ENCODE data around the gene KRT77. TPM values are rescaled to one million over a fixed set of nuclear protein-coding genes. Genes with fewer than 3 reads are reported as not detected.

Gene KRT77
- total and polyA plus RNA-seq, 7 donors: 0.01 TPM; not detected in 6

DNA sequence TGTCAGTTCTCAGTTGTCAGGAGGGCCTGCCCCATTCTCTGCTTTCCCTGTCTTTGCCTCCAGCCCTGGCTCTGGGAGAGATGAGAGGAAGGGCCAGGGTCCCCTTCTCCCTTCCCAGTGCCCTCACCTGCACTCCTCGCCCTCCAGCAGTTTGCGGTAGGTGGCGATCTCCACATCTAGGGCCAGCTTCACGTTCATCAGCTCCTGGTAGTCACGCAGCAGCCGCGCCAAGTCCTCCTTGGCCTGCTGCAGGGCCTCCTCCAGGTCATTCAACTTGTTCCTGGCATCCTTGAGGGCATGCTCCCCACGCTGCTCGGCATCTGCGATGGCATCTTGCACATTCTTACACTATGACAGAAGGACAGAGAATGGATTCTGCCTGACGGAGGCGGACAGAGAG lies 56.7 kb downstream of the KRT77 start:
- TF ChIP-seq POLR2A (IDR thresholded peaks at IDR 0.05) (no peak), POLR2AphosphoS5 (IDR thresholded peaks at IDR 0.05) (no peak), EP300 (IDR thresholded peaks at IDR 0.05) (no peak)
- TF ChIP-seq, protein P1, sequence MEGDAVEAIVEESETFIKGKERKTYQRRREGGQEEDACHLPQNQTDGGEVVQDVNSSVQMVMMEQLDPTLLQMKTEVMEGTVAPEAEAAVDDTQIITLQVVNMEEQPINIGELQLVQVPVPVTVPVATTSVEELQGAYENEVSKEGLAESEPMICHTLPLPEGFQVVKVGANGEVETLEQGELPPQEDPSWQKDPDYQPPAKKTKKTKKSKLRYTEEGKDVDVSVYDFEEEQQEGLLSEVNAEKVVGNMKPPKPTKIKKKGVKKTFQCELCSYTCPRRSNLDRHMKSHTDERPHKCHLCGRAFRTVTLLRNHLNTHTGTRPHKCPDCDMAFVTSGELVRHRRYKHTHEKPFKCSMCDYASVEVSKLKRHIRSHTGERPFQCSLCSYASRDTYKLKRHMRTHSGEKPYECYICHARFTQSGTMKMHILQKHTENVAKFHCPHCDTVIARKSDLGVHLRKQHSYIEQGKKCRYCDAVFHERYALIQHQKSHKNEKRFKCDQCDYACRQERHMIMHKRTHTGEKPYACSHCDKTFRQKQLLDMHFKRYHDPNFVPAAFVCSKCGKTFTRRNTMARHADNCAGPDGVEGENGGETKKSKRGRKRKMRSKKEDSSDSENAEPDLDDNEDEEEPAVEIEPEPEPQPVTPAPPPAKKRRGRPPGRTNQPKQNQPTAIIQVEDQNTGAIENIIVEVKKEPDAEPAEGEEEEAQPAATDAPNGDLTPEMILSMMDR (IDR thresholded peaks at IDR 0.05): no peak
- Histone ChIP-seq H3K4me3 (no peak overlapping the region), H3K27ac (no peak overlapping the region), H3K9me3 (no peaks in the 10 kb centered on the region), H3K4me1 (peaks cover 0 to 14% (median 12%) of the 10 kb centered on the region in 4 donors), H3K27me3 (peaks cover 0 to 5% (median 0%) of the 10 kb centered on the region in 3 donors), H3K36me3 (no peaks in the 10 kb centered on the region)
- no peak for DNase-seq
- intact Hi-C loops (cut with DNase I): no loop called here
- WGBS, 2 donors: 92% methylated on average over 12 of the region's 12 CpGs

DNA sequence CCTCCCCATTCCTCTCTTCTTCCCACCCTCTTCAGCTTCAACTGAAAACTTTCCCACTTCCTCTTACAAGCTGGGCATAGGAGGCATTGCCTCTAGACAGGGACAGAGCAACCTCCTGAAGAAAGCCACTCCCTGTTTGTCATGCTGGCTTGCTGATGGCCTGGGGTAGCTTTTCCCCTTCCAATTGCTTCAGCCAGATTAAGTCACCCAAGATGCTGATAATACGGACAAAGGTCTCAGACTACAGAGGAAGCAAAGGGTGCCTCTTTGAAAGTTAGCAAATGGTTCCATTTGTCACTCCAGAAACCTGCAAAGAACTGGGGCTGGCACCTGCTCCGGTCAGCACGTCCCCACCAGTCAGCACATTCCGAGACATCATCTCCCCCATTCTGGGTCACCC lies 57.3 kb downstream of the KRT77 start:
- H3K4me1 ChIP-seq: peaks cover 0 to 10% (median 8%) of the 10 kb centered on the region in 4 donors
- WGBS, 2 donors: 78 to 79% methylated on average over 4 of the region's 4 CpGs
- no peak overlapping the region for H3K27ac ChIP-seq
- no peak overlapping the region for H3K4me3 ChIP-seq
- no peaks in the 10 kb centered on the region for H3K36me3 ChIP-seq
- intact Hi-C loops (cut with DNase I): no loop called here
- no peaks in the 10 kb centered on the region for H3K9me3 ChIP-seq
- TF ChIP-seq POLR2AphosphoS5 (IDR thresholded peaks at IDR 0.05) (no peak), POLR2A (IDR thresholded peaks at IDR 0.05) (no peak), EP300 (IDR thresholded peaks at IDR 0.05) (no peak)
- TF ChIP-seq, protein P1 (IDR thresholded peaks at IDR 0.05): no peak
- no peak for DNase-seq
- H3K27me3 ChIP-seq: peaks cover 0 to 8% (median 0%) of the 10 kb centered on the region in 3 donors

DNA sequence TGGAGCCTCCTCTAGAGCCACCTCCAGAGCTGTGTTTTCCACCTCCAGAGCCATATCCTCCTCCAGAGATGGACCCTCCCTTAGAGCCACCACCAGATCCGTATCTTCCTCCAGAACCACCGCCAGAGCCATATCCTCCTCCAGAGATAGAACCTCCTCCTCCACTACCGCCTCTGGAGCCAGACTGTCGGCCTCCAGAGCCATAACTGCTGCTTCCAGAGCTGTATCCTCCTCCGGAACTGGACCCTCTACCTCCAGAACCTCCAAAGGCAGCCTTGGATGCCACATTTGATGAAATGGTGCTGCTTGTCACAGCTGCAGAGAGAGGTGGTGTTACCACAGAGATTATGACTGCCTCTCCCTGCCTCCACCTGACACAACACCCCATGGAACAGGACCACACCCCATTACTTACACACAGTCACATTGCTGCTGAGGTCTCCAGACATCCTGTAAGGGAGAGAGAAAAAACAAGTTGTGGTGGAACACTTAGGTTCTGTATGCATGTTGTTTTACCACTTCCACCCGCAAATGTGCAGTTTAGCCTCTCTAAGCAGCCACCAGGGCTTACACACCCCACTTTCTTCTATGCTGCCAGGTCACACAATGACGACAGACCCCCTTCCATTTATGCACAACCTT lies 58.1 kb downstream of the KRT77 start:
- H3K27ac ChIP-seq: no peak overlapping the region
- DNase-seq: no peak
- no peaks in the 10 kb centered on the region for H3K36me3 ChIP-seq
- H3K27me3 ChIP-seq: peaks cover 0 to 8% (median 0%) of the 10 kb centered on the region in 3 donors
- intact Hi-C loops (cut with DNase I): no loop called here
- H3K4me1 ChIP-seq: peaks cover 0 to 3% (median 1%) of the 10 kb centered on the region in 4 donors
- WGBS, 2 donors: 74 to 84% methylated on average over 7 of the region's 7 CpGs
- H3K4me3 ChIP-seq: no peak overlapping the region
- TF ChIP-seq POLR2A (IDR thresholded peaks at IDR 0.05) (no peak), POLR2AphosphoS5 (IDR thresholded peaks at IDR 0.05) (no peak)
- H3K9me3 ChIP-seq: no peaks in the 10 kb centered on the region

DNA sequence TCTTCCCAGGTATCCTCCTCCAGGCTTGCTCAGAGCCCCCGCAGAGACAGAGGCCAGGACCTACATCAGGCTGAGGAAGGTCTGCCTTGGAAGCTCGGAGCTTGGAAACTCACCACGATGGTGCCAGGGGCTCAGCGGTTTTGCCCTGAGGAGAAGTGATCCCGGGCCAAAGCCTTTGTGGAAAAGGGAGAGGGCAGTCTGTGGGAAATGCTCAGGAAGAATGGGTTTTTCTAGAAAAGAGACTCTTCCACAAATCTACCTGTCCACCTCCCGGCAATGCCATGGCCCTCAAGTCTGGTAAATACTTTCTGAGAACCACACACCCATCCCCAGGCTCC lies 59.3 kb downstream of the KRT77 start:
- DNase-seq: no peak
- intact Hi-C loops (cut with DNase I): no loop called here
- Histone ChIP-seq H3K4me3 (no peak overlapping the region), H3K27me3 (peaks cover 0 to 10% (median 0%) of the 10 kb centered on the region in 3 donors), H3K9me3 (no peaks in the 10 kb centered on the region), H3K36me3 (no peaks in the 10 kb centered on the region), H3K27ac (no peak overlapping the region), H3K4me1 (no peaks in the 10 kb centered on the region)
- 92 to 96% methylated on average over 6 of the region's 6 CpGs for WGBS, 2 donors
- TF ChIP-seq EP300 (IDR thresholded peaks at IDR 0.05) (no peak), POLR2AphosphoS5 (IDR thresholded peaks at IDR 0.05) (no peak)

DNA sequence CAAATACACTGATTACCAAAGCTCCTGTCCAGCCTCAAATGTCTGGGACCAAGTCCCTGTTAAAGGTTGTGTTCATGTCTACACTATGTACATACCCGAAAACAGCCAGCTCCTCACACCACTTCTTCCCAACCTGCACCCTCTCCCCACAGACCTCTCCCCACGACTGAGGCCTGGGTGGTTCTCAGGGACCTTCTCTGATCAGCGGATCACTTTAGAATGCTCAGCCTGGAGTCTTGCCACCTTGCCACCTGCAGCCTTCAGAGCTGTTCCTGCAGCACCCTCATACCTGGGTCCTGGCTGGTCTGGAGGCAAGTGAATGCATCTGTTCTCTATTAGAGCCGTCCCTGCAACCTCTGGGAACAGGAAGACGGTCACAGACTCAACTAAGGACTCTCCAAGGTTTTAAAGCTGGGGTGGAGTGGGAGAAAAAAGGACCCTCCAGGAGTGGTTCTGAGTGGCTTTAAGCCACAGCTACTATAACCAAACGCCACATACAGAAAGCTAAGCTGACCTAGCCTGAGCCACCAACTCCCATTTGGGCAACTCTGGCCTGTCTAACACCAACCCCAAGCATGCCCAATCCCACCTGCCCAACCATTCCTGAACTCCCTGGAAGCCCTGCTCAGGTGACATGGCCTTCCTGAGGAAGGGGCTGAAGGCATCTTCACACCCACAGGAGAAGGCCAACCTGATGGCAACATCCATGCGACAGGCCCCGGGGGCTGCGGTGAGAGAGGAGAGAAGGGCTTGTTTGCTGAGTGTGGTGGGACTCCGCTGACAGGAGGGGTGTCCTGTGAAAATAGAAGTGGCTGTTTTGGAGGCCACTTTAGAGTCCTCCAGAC lies 59.9 kb downstream of the KRT77 start:
- Histone ChIP-seq H3K4me1 (no peaks in the 10 kb centered on the region), H3K4me3 (no peak overlapping the region), H3K27ac (no peak overlapping the region), H3K36me3 (no peaks in the 10 kb centered on the region), H3K9me3 (no peaks in the 10 kb centered on the region), H3K27me3 (peaks cover 0 to 10% (median 0%) of the 10 kb centered on the region in 3 donors)
- intact Hi-C loops (cut with DNase I): no loop called here
- TF ChIP-seq POLR2AphosphoS5 (IDR thresholded peaks at IDR 0.05) (no peak), EP300 (IDR thresholded peaks at IDR 0.05) (no peak), POLR2A (IDR thresholded peaks at IDR 0.05) (no peak)
- TF ChIP-seq, protein P1 (IDR thresholded peaks at IDR 0.05): no peak
- 91% methylated on average over 10 of the region's 10 CpGs for WGBS, 2 donors
- DNase-seq: no peak

Measured in sigmoid colon (tissue), 7 donors.